CD4-positive, alpha-beta T cell treated with Interleukin-4 for 1 hour (primary cell): ENCODE data around the gene TMTC2.

Experiments
- DNase-seq, 2 donors: peaks; one replicate each; pipeline ENCODE4 v3.0.0-alpha.2; 2020 to 2022

Gene TMTC2

GRCh38 chr12:83031196-83031595 lies 344.5 kb downstream of the TMTC2 start:
- no peak for DNase-seq

GRCh38 chr12:83036847-83037246 lies 350.1 kb downstream of the TMTC2 start:
- DNase-seq = no peak

- no peak for DNase-seq
Measured at GRCh38 chr12:83039413-83039812, 352.7 kb downstream of the TMTC2 start.

- DNase-seq = no peak
Measured at GRCh38 chr12:83040339-83040738, 353.6 kb downstream of the TMTC2 start.

- DNase-seq = no peak
Measured at GRCh38 chr12:83040991-83041390, 354.3 kb downstream of the TMTC2 start.

GRCh38 chr12:83042441-83043200 lies 355.9 kb downstream of the TMTC2 start:
- DNase-seq = no peak

GRCh38 chr12:83044736-83045135 lies 358.0 kb downstream of the TMTC2 start:
- no peak for DNase-seq

- no peak for DNase-seq
Measured at GRCh38 chr12:83046019-83046418, 359.3 kb downstream of the TMTC2 start.

GRCh38 chr12:83049306-83049705 lies 362.6 kb downstream of the TMTC2 start:
- DNase-seq = no peak

GRCh38 chr12:83052890-83053541 lies 366.3 kb downstream of the TMTC2 start:
- DNase-seq = no peak

GRCh38 chr12:83057436-83057835 lies 370.7 kb downstream of the TMTC2 start:
- DNase-seq = no peak

- no peak for DNase-seq
Measured at GRCh38 chr12:83059107-83059506, 372.4 kb downstream of the TMTC2 start.

GRCh38 chr12:83065562-83065961 lies 378.9 kb downstream of the TMTC2 start:
- DNase-seq = no peak

- no peak for DNase-seq
Measured at GRCh38 chr12:83067981-83068380, 381.3 kb downstream of the TMTC2 start.

GRCh38 chr12:83074358-83074894 lies 387.7 kb downstream of the TMTC2 start:
- no peak for DNase-seq

GRCh38 chr12:83075471-83075870 lies 388.8 kb downstream of the TMTC2 start:
- no peak for DNase-seq

GRCh38 chr12:83077041-83077440 lies 390.3 kb downstream of the TMTC2 start:
- no peak for DNase-seq

- no peak for DNase-seq
Measured at GRCh38 chr12:83082690-83083276, 396.1 kb downstream of the TMTC2 start.

GRCh38 chr12:83083616-83084015 lies 396.9 kb downstream of the TMTC2 start:
- DNase-seq = no peak

GRCh38 chr12:83084516-83085234 lies 398.0 kb downstream of the TMTC2 start:
- DNase-seq = no peak

GRCh38 chr12:83086023-83086422 lies 399.3 kb downstream of the TMTC2 start:
- no peak for DNase-seq

- DNase-seq = no peak
Measured at GRCh38 chr12:83089575-83089974, 402.9 kb downstream of the TMTC2 start.

GRCh38 chr12:83092129-83092528 lies 405.4 kb downstream of the TMTC2 start:
- DNase-seq = no peak
